Measurements from ENCODE around the gene RAB3IL1. TPM values are rescaled to one million over a fixed set of nuclear protein-coding genes. Genes with fewer than 3 reads are reported as not detected.

Gene RAB3IL1
- total and polyA plus RNA-seq, 9 of the 15 experiments (the other 6 are each of a cell fraction or from before 2014, with no cell fraction given), result 0.15 to 42.6 (median 15.5) TPM

- FAIRE-seq (no peak), ATAC-seq (no peak), DNase-seq (ENCODE audit: extremely low read depth in 1 of 4, low spot score in 3 of 4) (no peak)
- CTCF ChIA-PET (ENCODE audit: low intra/inter-chr PET ratio), result interaction anchor here (0.6 kb wide), 1 partner anchor 81 kb away, joined by 3 read pairs; no protein-coding TSS in a partner anchor
- Histone ChIP-seq H3K27ac (ENCODE audit: extremely low read depth, low read depth, low read length) (no peak overlapping the region; the same call in 2 of the 3 replicates), H3K36me3 (ENCODE audit: control insufficient read depth, insufficient read depth, low read length) (peaks cover 4% of the 10 kb centered on the region; the same call in 2 of the 3 replicates), H3K9ac (ENCODE audit: insufficient read depth in 1 of 2, low read depth in 2 of 2, low read length in 2 of 2) (peak overlapping the region; percentile 68 to 94; a peak in 3 of 4 replicates), H3K79me2 (ENCODE audit: control insufficient read depth, insufficient read depth, low read length) (peaks cover 55% of the 10 kb centered on the region), H3K4me2 (ENCODE audit: insufficient read depth, low read length) (peak overlapping the region; percentile 92), H2AFZ (ENCODE audit: low read depth, low read length) (no peak overlapping the region), H4K20me1 (replicated peaks; ENCODE audit: control insufficient read depth, insufficient read depth, low read length) (0 out of 2 replicates have a peak, but pooled peaks cover 7% of the 10 kb centered on the region), H3K9me1 (ENCODE audit: control insufficient read depth, insufficient read depth, low read length) (peaks cover 7% of the 10 kb centered on the region), H3K9me3 (replicated peaks; ENCODE audit: control insufficient read depth, insufficient read depth, low read depth, low read length) (no peaks in the 10 kb centered on the region), H3K4me1 (replicated peaks in 1 of 2; ENCODE audit: control insufficient read depth in 2 of 2, insufficient read depth in 2 of 2, low read length in 2 of 2) (peaks cover 24 to 61% of the 10 kb centered on the region in 2 experiments), H3K27me3 (ENCODE audit: control insufficient read depth in 2 of 2, insufficient read depth in 2 of 2, low read length in 2 of 2) (no peaks in the 10 kb centered on the region), H3K4me3 (peak overlapping the region; percentile 64)
- no TSS peak for BruUV-seq (replicated peaks)
- in situ Hi-C loops (cut with MboI), result no loop called here
- TF ChIP-seq SIN3B (IDR thresholded peaks at IDR 0.05; ENCODE audit: low read depth), result no peak
- TF ChIP-seq ETV5 (CRISPR knock-in tag; IDR thresholded peaks at IDR 0.05; ENCODE audit: low read depth), result 0 out of 2 replicates have a peak, but pooled peaks have one; percentile 22
- POLR2A ChIA-PET, result interaction anchor here (0.6 to 1.4 kb wide), 6 partner anchors 10 to 527 kb away, joined by 3 read pairs; partner anchors contain the start of gene FEN1
- 78% methylated on average over 7 of the region's 10 CpGs for WGBS (ENCODE audit: insufficient coverage, low coverage, missing lambda C conversion rate)
- intact Hi-C loops (cut with micrococcal nuclease), result loop anchor here (2.0 kb wide), 1 partner anchor 93 kb away; no protein-coding TSS in a partner anchor
These were observed 27.5 kb downstream of the RAB3IL1 start for GRCh38 chr11:61889831-61890230.

- intact Hi-C loops (cut with micrococcal nuclease), result no loop called here
- Histone ChIP-seq H3K36me3 (ENCODE audit: control insufficient read depth, insufficient read depth, low read length) (peaks cover 7% of the 10 kb centered on the region; the same call in 2 of the 3 replicates), H3K4me1 (replicated peaks in 1 of 2; ENCODE audit: control insufficient read depth in 2 of 2, insufficient read depth in 2 of 2, low read length in 2 of 2) (peaks cover 27 to 68% of the 10 kb centered on the region in 2 experiments), H2AFZ (ENCODE audit: low read depth, low read length) (no peak overlapping the region), H3K9me3 (replicated peaks; ENCODE audit: control insufficient read depth, insufficient read depth, low read depth, low read length) (no peaks in the 10 kb centered on the region), H3K9me1 (ENCODE audit: control insufficient read depth, insufficient read depth, low read length) (peaks cover 7% of the 10 kb centered on the region), H3K27ac (ENCODE audit: extremely low read depth, low read depth, low read length) (no peak overlapping the region), H3K79me2 (ENCODE audit: control insufficient read depth, insufficient read depth, low read length) (peaks cover 59% of the 10 kb centered on the region), H3K4me2 (ENCODE audit: insufficient read depth, low read length) (no peak overlapping the region), H3K27me3 (ENCODE audit: control insufficient read depth in 2 of 2, insufficient read depth in 2 of 2, low read length in 2 of 2) (no peaks in the 10 kb centered on the region), H4K20me1 (replicated peaks; ENCODE audit: control insufficient read depth, insufficient read depth, low read length) (0 out of 2 replicates have a peak, but pooled peaks cover 7% of the 10 kb centered on the region), H3K9ac (ENCODE audit: insufficient read depth in 1 of 2, low read depth in 2 of 2, low read length in 2 of 2) (peak overlapping the region in 1 of 2 experiments; percentile 80; a peak in 1 of 4 replicates), H3K4me3 (no peak overlapping the region)
- in situ Hi-C loops (cut with MboI), result no loop called here
- POLR2A ChIA-PET, result interaction anchor here (0.6 to 1.3 kb wide), 3 partner anchors 9 to 219 kb away, joined by 3 to 4 read pairs (median 3); partner anchors contain the start of genes FEN1 and TMEM258
- DNase-seq (ENCODE audit: extremely low read depth in 1 of 4, low spot score in 3 of 4), result no peak
- no peak for FAIRE-seq
- BruUV-seq (replicated peaks), result no TSS peak
- 82% methylated on average over 12 of the region's 12 CpGs for WGBS (ENCODE audit: insufficient coverage, low coverage, missing lambda C conversion rate)
- CTCF ChIA-PET (ENCODE audit: low intra/inter-chr PET ratio), result no interaction called here
- no peak for ATAC-seq
- TF ChIP-seq ESRRA (IDR thresholded peaks at IDR 0.05; ENCODE audit: borderline replicate concordance, low read depth) (0 out of 2 replicates have a peak, but pooled peaks have one; percentile 25), PHF8 (IDR thresholded peaks at IDR 0.05; ENCODE audit: borderline replicate concordance, low read length) (no peak), BCOR (IDR thresholded peaks at IDR 0.05) (peak; percentile 76), ZNF644 (tag; IDR thresholded peaks at IDR 0.05; ENCODE audit: low read depth) (no peak), RBM25 (IDR thresholded peaks at IDR 0.05; ENCODE audit: low read depth, low read length, severe bottlenecking) (peak; percentile 43), MED1 (CRISPR knock-in tag; IDR thresholded peaks at IDR 0.05; ENCODE audit: borderline replicate concordance) (no peak), RUNX1 (IDR thresholded peaks at IDR 0.05; ENCODE audit: low read depth) (no peak), ZNF518B (CRISPR knock-in tag; IDR thresholded peaks at IDR 0.05) (no peak)
These were observed 28.8 kb downstream of the RAB3IL1 start for GRCh38 chr11:61888590-61888989.

All from K562 (cell line).